CD14-positive monocyte (primary cell): Measurements from ENCODE around the gene CCBE1. TPM values are rescaled to one million over a fixed set of nuclear protein-coding genes. Genes with fewer than 3 reads are reported as not detected.

Experiments
- DNase-seq, 3 donors: peaks; one replicate each; pipeline ENCODE4 v3.0.0-alpha.2; 2011 to 2022
- H2AFZ ChIP-seq: 2 replicates; pipeline ENCODE4 v1.6.0; 2012; ENCODE audit warnings: mild to moderate bottlenecking, low read depth, low read length, inconsistent platforms; ENCODE audit not compliant: insufficient read depth, poor library complexity, severe bottlenecking
- H3K27ac ChIP-seq, 2 donors: 1 replicate in 1 of 2; 2 replicates in 1 of 2; pipeline ENCODE4 v1.5.1; 2012 to 2013; ENCODE audit warnings: low read length in 2 of 2, control low read depth in 1 of 2, inconsistent platforms in 1 of 2, low read depth in 1 of 2, mild to moderate bottlenecking in 1 of 2
- H3K27me3 ChIP-seq, 2 donors: one replicate each; pipeline versions ENCODE4 v1.6.0 to v1.6.1; 2011 to 2013; ENCODE audit warnings: low read length in 2 of 2; ENCODE audit not compliant: control insufficient read depth in 2 of 2, insufficient read depth in 2 of 2
- H3K36me3 ChIP-seq, 2 donors: replicated peaks in 1 of 2; 1 replicate in 1 of 2; 2 replicates in 1 of 2; pipeline versions ENCODE4 v1.5.1 to v1.6.1; 2012 to 2013; ENCODE audit warnings: low read length in 2 of 2, control low read depth in 1 of 2, inconsistent platforms in 1 of 2, mild to moderate bottlenecking in 1 of 2; ENCODE audit not compliant: insufficient read depth in 2 of 2, control insufficient read depth in 1 of 2
- H3K4me1 ChIP-seq, 2 donors: 1 replicate in 1 of 2; 2 replicates in 1 of 2; pipeline versions ENCODE4 v1.5.1 to v1.6.1; 2012 to 2013; ENCODE audit warnings: low read length in 2 of 2, control low read depth in 1 of 2, inconsistent platforms in 1 of 2, mild to moderate bottlenecking in 1 of 2, moderate library complexity in 1 of 2; ENCODE audit not compliant: insufficient read depth in 2 of 2, control insufficient read depth in 1 of 2
- H3K4me2 ChIP-seq: replicated peaks from 2 replicates; pipeline ENCODE3; 2012; ENCODE audit warnings: low read length, moderate library complexity, mild to moderate bottlenecking; ENCODE audit not compliant: poor library complexity, severe bottlenecking; ENCODE audit errors: extremely low read depth
- H3K4me3 ChIP-seq, 3 experiments: fragments of 200-600 bp in 1 of 3; sonication (generic) in 1 of 3; replicated peaks in 1 of 3; 1 replicate in 2 of 3; 2 replicates in 1 of 3; pipeline ENCODE4 v1.5.1; 2011 to 2013; ENCODE audit warnings: low read length in 3 of 3, mild to moderate bottlenecking in 3 of 3, control low read depth in 2 of 3, low read depth in 2 of 3, inconsistent platforms in 1 of 3, moderate library complexity in 1 of 3
- H3K79me2 ChIP-seq: 2 replicates; pipeline ENCODE4 v1.6.0; 2012; ENCODE audit warnings: mild to moderate bottlenecking, control low read depth, inconsistent platforms, low read length, moderate library complexity; ENCODE audit not compliant: insufficient read depth
- H3K9ac ChIP-seq: 2 replicates; pipeline ENCODE4 v1.6.0; 2017; ENCODE audit warnings: low read length, mild to moderate bottlenecking; ENCODE audit not compliant: insufficient read depth, poor library complexity, severe bottlenecking
- H3K9me3 ChIP-seq, 2 donors: replicated peaks in 1 of 2; 1 replicate in 1 of 2; 2 replicates in 1 of 2; pipeline versions ENCODE4 v1.5.1 to v1.6.1; 2012 to 2013; ENCODE audit warnings: low read length in 2 of 2, control low read depth in 1 of 2; ENCODE audit not compliant: control insufficient read depth in 1 of 2, insufficient read depth in 1 of 2
- H4K20me1 ChIP-seq: 2 replicates; pipeline ENCODE4 v1.6.0; 2012; ENCODE audit warnings: mild to moderate bottlenecking, low read length, control low read depth, moderate library complexity; ENCODE audit not compliant: insufficient read depth
- H3K27ac Mint-ChIP-seq, 7 donors: one replicate each; pipeline ENCODE4 v1.8.0; 2020; ENCODE audit warnings: mild to moderate bottlenecking in 7 of 7, mixed read lengths in 7 of 7, moderate library complexity in 6 of 7, inconsistent platforms in 2 of 7
- H3K27me3 Mint-ChIP-seq, 3 donors: one replicate each; pipeline ENCODE4 v1.8.0; 2021 to 2022; ENCODE audit warnings: low read depth in 3 of 3, mild to moderate bottlenecking in 3 of 3, mixed read lengths in 3 of 3, moderate library complexity in 3 of 3, inconsistent platforms in 1 of 3
- H3K36me3 Mint-ChIP-seq, 2 donors: one replicate each; pipeline ENCODE4 v1.8.0; 2020; ENCODE audit warnings: mixed read lengths in 2 of 2, inconsistent platforms in 1 of 2, mild to moderate bottlenecking in 1 of 2
- H3K4me1 Mint-ChIP-seq: one replicate; pipeline ENCODE4 v1.8.0; 2020; ENCODE audit warnings: mild to moderate bottlenecking, mixed read lengths
- H3K4me3 Mint-ChIP-seq, 2 donors: one replicate each; pipeline ENCODE4 v1.8.0; 2020; ENCODE audit warnings: mild to moderate bottlenecking in 2 of 2, mixed read lengths in 2 of 2, moderate library complexity in 1 of 2
- H3K9me3 Mint-ChIP-seq, 7 donors: one replicate each; pipeline ENCODE4 v1.8.0; 2020 to 2022; ENCODE audit warnings: mixed read lengths in 7 of 7, mild to moderate bottlenecking in 6 of 7, moderate library complexity in 6 of 7, inconsistent platforms in 2 of 7
- WGBS: methylation state at CpG from one replicate; pipeline ENCODE4 v1.1.5; 2013; ENCODE audit warnings: missing lambda C conversion rate; ENCODE audit not compliant: insufficient coverage; 5-methylcytosine and 5-hydroxymethylcytosine counted together
- intact Hi-C, 2 donors: fragments of 100-400 bp; cut with micrococcal nuclease; formaldehyde crosslinking; loops; one replicate each; pipeline versions ENCODE4 v1.15.0 to v1.15.1; 2023
- polyA plus RNA-seq, 3 donors: library from polyadenylated mRNA; depleted of rRNA in 1 of 3; unstranded in 2 of 3; stranded (reverse) in 1 of 3; fragments of 300-500 nt in 2 of 3; fragments of >200 nt in 1 of 3; fragmentation: Illumina TruSeq in 2 of 3; gene quantifications; 1 replicate in 2 of 3; 2 replicates in 1 of 3; pipeline ENCODE4 v1.2.3, GENCODE V29; 2012 to 2021
- TF ChIP-seq, protein P1 (sequence below): fragments of 200-600 bp; IDR thresholded peaks from one replicate; pipeline ENCODE4 v1.8.0; 2022; ENCODE audit warnings: antibody characterized with exemption, mild to moderate bottlenecking

CCBE1 gene
- polyA plus RNA-seq, 3 donors: not detected

DNA sequence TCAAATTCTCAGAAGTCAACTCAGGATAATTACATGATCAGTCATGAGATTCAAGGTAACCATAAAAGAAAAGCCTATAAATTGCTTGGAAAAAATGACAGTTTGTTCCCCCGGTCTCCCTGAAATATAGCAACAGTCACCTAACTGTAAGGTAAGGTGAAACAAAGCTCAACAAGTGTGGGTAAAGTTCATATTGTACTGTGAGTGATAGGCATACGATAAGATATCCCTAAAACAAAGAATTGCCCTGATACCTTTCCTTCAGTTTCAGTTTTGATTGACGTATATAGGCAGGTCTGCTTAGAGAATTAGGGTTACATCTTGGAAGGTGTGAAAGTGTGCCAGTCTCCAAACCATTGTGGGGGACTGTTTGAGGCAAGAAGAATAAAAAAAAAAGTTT is 4.0 kb upstream of the CCBE1 start:
- Mint-ChIP-seq H3K27ac (no peak overlapping the region), H3K9me3 (peaks cover 0 to 10% (median 2%) of the 10 kb centered on the region in 7 donors), H3K27me3 (peaks cover 29 to 45% (median 43%) of the 10 kb centered on the region in 3 donors), H3K4me3 (no peak overlapping the region), H3K36me3 (no peaks in the 10 kb centered on the region), H3K4me1 (peaks cover 11% of the 10 kb centered on the region)
- H2AFZ ChIP-seq: no peak overlapping the region
- DNase-seq: no peak
- no peak overlapping the region for H3K4me2 ChIP-seq
- TF ChIP-seq, protein P1, sequence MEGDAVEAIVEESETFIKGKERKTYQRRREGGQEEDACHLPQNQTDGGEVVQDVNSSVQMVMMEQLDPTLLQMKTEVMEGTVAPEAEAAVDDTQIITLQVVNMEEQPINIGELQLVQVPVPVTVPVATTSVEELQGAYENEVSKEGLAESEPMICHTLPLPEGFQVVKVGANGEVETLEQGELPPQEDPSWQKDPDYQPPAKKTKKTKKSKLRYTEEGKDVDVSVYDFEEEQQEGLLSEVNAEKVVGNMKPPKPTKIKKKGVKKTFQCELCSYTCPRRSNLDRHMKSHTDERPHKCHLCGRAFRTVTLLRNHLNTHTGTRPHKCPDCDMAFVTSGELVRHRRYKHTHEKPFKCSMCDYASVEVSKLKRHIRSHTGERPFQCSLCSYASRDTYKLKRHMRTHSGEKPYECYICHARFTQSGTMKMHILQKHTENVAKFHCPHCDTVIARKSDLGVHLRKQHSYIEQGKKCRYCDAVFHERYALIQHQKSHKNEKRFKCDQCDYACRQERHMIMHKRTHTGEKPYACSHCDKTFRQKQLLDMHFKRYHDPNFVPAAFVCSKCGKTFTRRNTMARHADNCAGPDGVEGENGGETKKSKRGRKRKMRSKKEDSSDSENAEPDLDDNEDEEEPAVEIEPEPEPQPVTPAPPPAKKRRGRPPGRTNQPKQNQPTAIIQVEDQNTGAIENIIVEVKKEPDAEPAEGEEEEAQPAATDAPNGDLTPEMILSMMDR: no peak
- no peak overlapping the region for H3K9ac ChIP-seq
- intact Hi-C loops: no loop called here
- no peaks in the 10 kb centered on the region for H3K36me3 ChIP-seq
- peaks cover 0 to 8% of the 10 kb centered on the region in 2 donors for H3K4me1 ChIP-seq
- peaks cover 0 to 3% of the 10 kb centered on the region in 2 donors for H3K9me3 ChIP-seq
- H3K27me3 ChIP-seq: peaks cover 20 to 41% of the 10 kb centered on the region in 2 donors
- no CpG with 5 or more reads among the region's 3 CpGs for WGBS
- no peak overlapping the region for H3K4me3 ChIP-seq
- no peak overlapping the region for H3K27ac ChIP-seq
- H3K79me2 ChIP-seq: no peaks in the 10 kb centered on the region
- H4K20me1 ChIP-seq: no peaks in the 10 kb centered on the region

DNA sequence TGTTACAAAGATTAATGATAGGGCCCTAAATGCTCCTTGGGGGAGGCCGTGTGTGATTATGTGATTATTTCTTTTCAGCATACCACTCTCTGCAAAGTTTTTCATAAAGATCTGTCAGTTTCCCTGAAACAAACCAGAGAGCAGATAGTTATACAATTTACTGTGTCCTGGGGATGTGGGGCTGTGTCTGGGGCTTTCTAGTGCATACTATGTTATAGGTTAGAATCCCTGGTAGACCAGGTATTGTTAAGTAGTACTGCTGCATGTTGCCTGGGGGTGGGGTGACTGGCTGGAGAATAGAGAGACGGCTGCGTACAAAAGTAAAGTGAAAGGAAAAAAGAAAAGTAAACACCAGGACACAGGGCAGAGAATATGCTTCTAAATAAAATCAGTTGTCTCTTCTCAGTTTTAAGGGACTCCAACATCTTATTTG is 3.3 kb upstream of the CCBE1 start:
- peaks cover 13% of the 10 kb centered on the region for H3K4me1 Mint-ChIP-seq
- TF ChIP-seq, protein P1: no peak
- Histone ChIP-seq H2AFZ (no peak overlapping the region), H3K4me3 (no peak overlapping the region), H3K9me3 (peaks cover 0 to 3% of the 10 kb centered on the region in 2 donors), H3K36me3 (no peaks in the 10 kb centered on the region), H3K27me3 (peaks cover 27 to 48% of the 10 kb centered on the region in 2 donors), H3K4me2 (no peak overlapping the region), H3K4me1 (peaks cover 0 to 8% of the 10 kb centered on the region in 2 donors), H3K79me2 (no peaks in the 10 kb centered on the region), H3K9ac (no peak overlapping the region), H3K27ac (no peak overlapping the region), H4K20me1 (no peaks in the 10 kb centered on the region)
- no peak overlapping the region for H3K4me3 Mint-ChIP-seq
- no CpG with 5 or more reads among the region's 3 CpGs for WGBS
- H3K36me3 Mint-ChIP-seq: no peaks in the 10 kb centered on the region
- intact Hi-C loops: no loop called here
- H3K27me3 Mint-ChIP-seq: peaks cover 35 to 51% (median 50%) of the 10 kb centered on the region in 3 donors
- H3K9me3 Mint-ChIP-seq: peaks cover 0 to 10% (median 2%) of the 10 kb centered on the region in 7 donors
- H3K27ac Mint-ChIP-seq: no peak overlapping the region
- no peak for DNase-seq
